Osteoblast (primary cell): ENCODE results near the gene ERG. TPM values are rescaled to one million over a fixed set of nuclear protein-coding genes. Genes with fewer than 3 reads are reported as not detected.

Source experiments
- DNase-seq: peaks from one replicate; pipeline ENCODE4 v3.0.0; 2011; ENCODE audit warnings: low spot score, mixed read lengths; ENCODE audit not compliant: insufficient read length; ENCODE audit errors: missing footprints
- H2AFZ ChIP-seq: 2 replicates; pipeline ENCODE4 v1.6.0; 2011; ENCODE audit warnings: mild to moderate bottlenecking, low read length
- H3K27ac ChIP-seq: 2 replicates; pipeline ENCODE4 v1.5.1; 2011; ENCODE audit warnings: mild to moderate bottlenecking, low read depth, low read length, moderate library complexity
- H3K27me3 ChIP-seq: 2 replicates; pipeline ENCODE4 v1.6.0; 2012; ENCODE audit warnings: mild to moderate bottlenecking, control low read depth, inconsistent platforms, low read length, moderate library complexity; ENCODE audit not compliant: insufficient read depth
- H3K36me3 ChIP-seq: 2 replicates; pipeline ENCODE4 v1.5.1; 2011; ENCODE audit warnings: mild to moderate bottlenecking, low read length, control low read depth, moderate library complexity; ENCODE audit not compliant: insufficient read depth
- H3K4me1 ChIP-seq: 2 replicates; pipeline ENCODE4 v1.5.1; 2011; ENCODE audit warnings: mild to moderate bottlenecking, low read length, control low read depth, moderate library complexity; ENCODE audit not compliant: insufficient read depth
- H3K4me2 ChIP-seq: 2 replicates; pipeline ENCODE4 v1.6.0; 2011; ENCODE audit warnings: mild to moderate bottlenecking, low read length; ENCODE audit not compliant: insufficient read depth
- H3K4me3 ChIP-seq: fragments of 200-600 bp; sonication (generic); 3 replicates; pipeline ENCODE4 v1.5.1; 2012; ENCODE audit warnings: mild to moderate bottlenecking, low read length, inconsistent platforms; ENCODE audit not compliant: insufficient read depth
- H3K79me2 ChIP-seq: 2 replicates; pipeline ENCODE4 v1.6.0; 2012; ENCODE audit warnings: mild to moderate bottlenecking, low read length, control low read depth, inconsistent platforms; ENCODE audit not compliant: insufficient read depth
- H3K9me3 ChIP-seq: 2 replicates; pipeline ENCODE4 v1.5.1; 2011; ENCODE audit warnings: low read depth, low read length, control low read depth
- H4K20me1 ChIP-seq: 2 replicates; pipeline ENCODE4 v1.6.0; 2012; ENCODE audit warnings: mild to moderate bottlenecking, low read length, control low read depth; ENCODE audit not compliant: insufficient read depth
- CTCF ChIP-seq: IDR thresholded peaks from 2 replicates; pipeline ENCODE4 v1.5.1; 2011; ENCODE audit warnings: mild to moderate bottlenecking, low read depth, low read length, moderate library complexity; ENCODE audit errors: extremely low read depth
- total RNA-seq: library from RNA; depleted of rRNA; stranded (reverse); fragments of >200 nt; gene quantifications from 2 replicates; pipeline ENCODE4 v1.2.3, GENCODE V29; 2012

ERG gene
- total RNA-seq, 1 donor, result 1.1 TPM

DNA sequence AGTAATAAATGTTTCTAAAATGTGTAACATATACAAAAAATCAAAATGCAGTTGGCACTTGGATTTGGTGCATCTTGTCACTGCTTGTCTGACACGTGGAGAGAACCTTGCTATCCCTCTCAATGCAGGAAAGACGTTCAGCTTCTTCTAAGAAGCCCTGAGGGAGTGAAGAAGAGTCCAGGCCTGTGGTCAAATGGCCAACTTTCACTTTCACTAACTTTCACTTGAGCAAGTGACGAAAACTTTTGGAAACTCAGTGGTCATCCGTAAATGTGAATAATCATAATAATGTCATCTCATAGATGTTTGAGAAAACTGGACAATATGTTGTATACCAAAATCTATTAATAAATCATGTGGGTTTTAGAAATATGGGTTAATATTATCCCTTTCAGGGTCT lies 61.9 kb downstream of the ERG start:
- no peak for TF ChIP-seq CTCF
- Histone ChIP-seq H4K20me1 (no peaks in the 10 kb centered on the region), H3K4me3 (no peak overlapping the region), H2AFZ (no peak overlapping the region), H3K4me1 (peaks cover 40% of the 10 kb centered on the region), H3K27ac (no peak overlapping the region), H3K27me3 (no peaks in the 10 kb centered on the region), H3K79me2 (no peaks in the 10 kb centered on the region), H3K9me3 (no peaks in the 10 kb centered on the region), H3K4me2 (no peak overlapping the region), H3K36me3 (no peaks in the 10 kb centered on the region)
- no peak for DNase-seq

- Histone ChIP-seq H3K79me2 (no peaks in the 10 kb centered on the region), H3K4me1 (peaks cover 30% of the 10 kb centered on the region), H3K4me3 (peak overlapping the region; percentile 54), H3K4me2 (peak overlapping the region; percentile 72), H3K27me3 (peaks cover 4% of the 10 kb centered on the region), H3K27ac (peak overlapping the region; percentile 24), H3K9me3 (no peaks in the 10 kb centered on the region), H3K36me3 (no peaks in the 10 kb centered on the region), H4K20me1 (no peaks in the 10 kb centered on the region), H2AFZ (peak overlapping the region; percentile 72)
- TF ChIP-seq CTCF, result no peak
- DNase-seq, result peak; percentile 94
Measured at GRCh38 chr21:38434913-38435533, 63.3 kb downstream of the ERG start.

DNA sequence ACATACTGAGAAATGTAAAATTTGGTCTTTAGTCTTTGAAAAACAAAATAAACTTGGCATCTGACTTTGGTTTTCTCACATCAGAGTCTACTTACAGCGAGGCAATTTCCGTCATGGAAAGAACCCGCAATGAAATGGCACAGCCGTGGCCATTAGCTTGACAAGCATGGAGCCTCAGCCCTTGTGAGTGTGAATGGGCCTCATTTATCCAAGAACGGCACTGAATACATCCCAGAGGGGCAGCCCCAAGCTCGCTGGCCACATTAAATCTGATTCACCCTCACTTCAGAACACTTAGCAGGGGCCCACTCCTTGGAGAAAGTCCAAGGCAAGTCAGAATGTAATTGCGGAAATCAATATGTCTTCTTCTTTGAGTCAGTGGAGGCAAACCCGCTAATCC lies 64.8 kb downstream of the ERG start:
- H3K79me2 ChIP-seq, result no peaks in the 10 kb centered on the region
- no peak overlapping the region for H3K27ac ChIP-seq
- no peak for TF ChIP-seq CTCF
- H3K4me2 ChIP-seq, result no peak overlapping the region
- no peaks in the 10 kb centered on the region for H4K20me1 ChIP-seq
- no peak overlapping the region for H2AFZ ChIP-seq
- no peak overlapping the region for H3K4me3 ChIP-seq
- peaks cover 4% of the 10 kb centered on the region for H3K27me3 ChIP-seq
- H3K4me1 ChIP-seq, result peaks cover 16% of the 10 kb centered on the region
- H3K9me3 ChIP-seq, result no peaks in the 10 kb centered on the region
- no peaks in the 10 kb centered on the region for H3K36me3 ChIP-seq
- DNase-seq, result no peak

- H3K4me1 ChIP-seq, result peaks cover 9% of the 10 kb centered on the region
- H3K36me3 ChIP-seq, result no peaks in the 10 kb centered on the region
- H3K27me3 ChIP-seq, result peaks cover 4% of the 10 kb centered on the region
- H3K4me3 ChIP-seq, result no peak overlapping the region
- H3K27ac ChIP-seq, result no peak overlapping the region
- no peak for DNase-seq
- H2AFZ ChIP-seq, result no peak overlapping the region
- no peaks in the 10 kb centered on the region for H4K20me1 ChIP-seq
- H3K79me2 ChIP-seq, result no peaks in the 10 kb centered on the region
- no peak overlapping the region for H3K4me2 ChIP-seq
- TF ChIP-seq CTCF, result no peak
- no peaks in the 10 kb centered on the region for H3K9me3 ChIP-seq
Measured at GRCh38 chr21:38430401-38430984, 67.8 kb downstream of the ERG start.
